Erythroblast (primary cell): ENCODE data around the gene SLC5A3.

ENCODE experiments used
- GATA1 ChIP-seq: IDR thresholded peaks from 2 replicates; pipeline ENCODE4 v1.6.1; 2011; ENCODE audit warnings: low read depth, mild to moderate bottlenecking, control low read depth, low read length, moderate library complexity
- POLR2A ChIP-seq: IDR thresholded peaks from 2 replicates; pipeline ENCODE4 v1.6.1; 2011; ENCODE audit warnings: mild to moderate bottlenecking, low read length

DNA sequence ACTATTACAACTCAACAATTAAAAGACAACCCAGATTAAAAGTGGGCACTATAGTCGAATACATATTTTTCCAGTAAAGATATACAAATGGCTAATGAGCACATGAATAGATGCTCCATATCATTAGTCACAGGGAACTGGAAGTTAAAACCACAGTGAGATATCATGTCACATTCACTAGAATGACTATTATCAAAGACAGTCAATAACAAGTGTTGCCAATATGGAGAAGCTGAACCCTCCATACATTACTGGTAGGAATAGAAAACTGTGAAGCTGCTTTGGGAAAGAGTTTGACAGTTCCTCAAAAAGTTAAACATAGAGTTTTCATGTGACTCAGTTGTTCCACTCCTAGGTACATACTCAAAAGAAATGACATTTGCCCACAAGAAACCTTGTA lies 30.6 kb upstream of the SLC5A3 start:
- TF ChIP-seq POLR2A: no peak
- TF ChIP-seq GATA1: no peak
